ENCODE measurements around the gene AATF.
"Not testable (repeated sequence)": the region's sequence is repeated elsewhere in the genome, so short reads cannot be mapped to it uniquely, and the experiment has no call there.

AATF gene

GRCh38 chr17:37051381-37051780 lies 102.6 kb downstream of the AATF start:
- DNase-seq, result no peak

DNA sequence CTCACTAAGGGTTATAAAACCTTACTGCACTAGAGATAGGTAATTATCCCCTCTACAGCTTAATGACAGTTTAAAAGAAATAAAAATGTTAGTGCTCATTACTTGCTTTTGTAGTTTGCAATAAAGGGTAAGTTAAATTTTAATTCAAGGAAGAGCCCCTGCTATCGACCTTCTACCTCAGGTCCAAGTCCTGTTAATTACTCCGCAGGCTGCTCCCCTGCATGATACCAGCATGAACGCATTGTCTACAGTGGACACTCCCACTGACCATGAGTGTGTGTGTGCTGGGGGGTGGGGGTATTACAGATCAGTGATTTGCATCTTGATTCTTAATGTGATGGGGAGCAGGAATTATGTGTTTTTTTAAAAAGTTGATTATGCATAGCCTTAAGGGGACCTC lies 103.1 kb downstream of the AATF start:
- no peak for DNase-seq

DNA sequence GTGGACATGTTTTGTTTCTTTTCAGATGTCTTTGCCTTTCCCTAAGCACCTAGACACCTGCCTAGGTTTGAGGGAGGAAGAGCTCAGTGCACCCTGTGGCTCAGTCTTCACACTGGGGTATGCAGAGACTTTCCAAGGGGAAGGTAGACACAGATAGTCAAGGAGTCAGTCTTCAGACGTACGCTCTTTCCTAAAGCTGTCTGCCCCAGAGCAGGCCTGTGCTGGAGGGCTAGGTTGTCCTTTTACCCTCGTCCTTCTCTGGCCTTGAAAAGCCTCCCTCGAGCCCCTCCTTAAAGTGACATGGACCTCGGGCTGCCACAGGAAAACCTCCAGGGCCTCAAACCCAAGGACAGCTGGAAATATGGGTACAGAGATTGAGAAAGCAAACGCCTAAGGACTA lies 103.7 kb downstream of the AATF start:
- DNase-seq, result no peak

GRCh38 chr17:37054894-37055293 lies 106.1 kb downstream of the AATF start:
- no peak for DNase-seq

- no peak for DNase-seq
Measured at GRCh38 chr17:37056622-37057021, 107.9 kb downstream of the AATF start.

GRCh38 chr17:37059493-37059892 lies 110.7 kb downstream of the AATF start:
- no peak for DNase-seq

- no peak for DNase-seq
Measured at GRCh38 chr17:37060094-37060493, 111.3 kb downstream of the AATF start.

- DNase-seq, result no peak
Measured at GRCh38 chr17:37060928-37061327, 112.2 kb downstream of the AATF start.

DNA sequence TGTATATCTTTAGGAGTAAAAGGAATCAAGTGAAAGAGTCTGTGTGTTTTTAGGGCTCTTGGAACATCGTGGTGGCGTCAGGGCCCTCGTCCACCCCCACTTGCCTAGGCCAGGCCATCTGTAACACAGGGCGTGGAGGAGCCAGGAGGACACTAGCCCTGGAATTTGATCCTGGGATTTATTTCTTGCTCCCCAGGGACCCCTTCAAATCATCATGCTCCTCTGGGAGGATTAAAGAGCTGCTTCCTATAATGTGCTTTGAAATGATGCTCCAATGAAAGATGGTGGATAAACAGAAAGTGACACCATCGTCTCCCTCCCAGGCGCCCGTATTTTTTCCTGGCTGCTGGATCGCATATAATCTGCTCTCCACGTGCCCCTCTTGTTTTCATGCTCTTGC lies 113.3 kb downstream of the AATF start:
- peak; percentile 33 for DNase-seq

DNA sequence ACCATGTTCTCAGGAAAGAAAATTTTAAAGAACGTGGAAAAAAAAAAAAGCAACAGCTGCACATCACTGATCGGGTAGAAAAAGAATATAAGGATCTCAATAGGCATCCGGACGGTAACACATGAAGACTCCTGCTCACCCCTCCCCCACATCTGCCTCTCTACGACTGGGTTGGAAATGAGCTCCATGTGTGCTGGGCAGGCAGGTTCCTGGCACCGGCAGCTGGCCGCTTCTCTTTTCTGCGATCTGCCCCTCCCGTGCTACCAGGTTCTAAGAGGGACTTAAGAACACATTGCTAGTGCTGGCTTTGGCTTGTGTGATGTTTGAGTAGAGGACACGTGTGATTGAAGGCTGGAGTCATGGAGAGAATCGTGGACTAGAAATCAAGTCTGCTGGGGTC lies 115.5 kb downstream of the AATF start:
- DNase-seq, result no peak

DNA sequence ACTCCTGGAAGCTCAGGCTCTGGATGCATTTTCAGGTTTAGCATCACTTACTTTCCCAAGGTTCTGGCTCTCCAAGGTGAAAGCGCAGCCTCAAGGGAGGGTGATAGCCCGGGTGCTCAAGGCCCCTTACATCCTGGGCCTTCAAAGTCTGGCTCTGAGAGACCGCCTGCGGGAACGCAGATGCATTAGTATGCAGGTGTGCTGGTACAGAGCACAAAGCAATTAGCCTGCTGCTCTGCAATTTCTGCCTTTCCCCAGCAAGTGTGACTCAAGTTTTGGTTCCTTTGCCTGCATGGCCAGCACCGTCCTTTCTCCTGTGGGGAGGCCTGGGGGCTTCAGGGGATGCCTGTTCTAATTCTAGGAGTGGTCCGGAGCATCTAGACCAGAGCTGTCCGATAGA lies 116.2 kb downstream of the AATF start:
- DNase-seq, result no peak

- no peak for DNase-seq
Measured at GRCh38 chr17:37065486-37066321, 117.0 kb downstream of the AATF start.

DNA sequence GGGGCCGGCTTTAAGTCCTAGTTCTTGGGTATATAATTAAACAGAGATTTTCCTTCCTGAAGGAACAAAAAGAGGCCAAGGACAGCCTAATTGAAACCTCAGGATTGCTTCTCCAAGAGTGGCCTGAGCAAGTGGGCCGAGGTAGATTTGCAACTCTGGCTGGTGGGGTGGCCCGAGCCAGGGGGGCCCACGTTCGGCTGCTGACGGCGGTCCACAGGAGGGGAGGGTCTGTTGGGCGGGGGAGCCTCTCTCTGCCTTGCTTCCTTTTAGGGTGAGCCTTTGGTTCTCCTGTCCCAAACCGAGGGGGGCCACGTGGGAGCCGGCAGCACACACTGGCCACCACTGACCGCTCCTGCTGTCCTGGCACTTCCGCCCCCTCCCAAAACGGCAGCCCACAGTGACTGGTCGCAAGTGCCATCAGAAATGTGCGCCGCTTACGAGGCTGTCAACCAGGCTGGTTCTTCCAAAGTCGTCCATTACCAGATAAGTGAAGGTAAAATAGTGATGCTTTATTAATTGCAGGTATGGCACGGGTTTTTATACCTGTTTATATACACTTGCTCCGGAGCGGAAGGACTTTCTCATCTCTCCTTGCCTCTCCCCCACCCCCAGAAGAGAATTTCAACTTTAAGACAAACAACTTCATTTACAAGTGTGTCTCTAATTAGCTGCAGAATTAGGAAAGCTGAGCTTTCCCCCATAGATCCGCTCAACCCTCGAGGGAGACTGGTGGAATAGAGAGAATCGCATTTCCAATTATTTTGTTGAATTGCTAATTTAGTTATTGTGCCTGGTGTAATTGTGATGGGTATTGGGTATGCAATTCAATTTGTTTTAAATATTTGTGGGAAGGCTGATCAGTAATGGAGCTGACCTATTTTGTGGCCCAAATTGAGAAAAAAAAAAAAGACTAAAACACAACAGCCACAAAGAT lies 117.8 kb downstream of the AATF start:
- DNase-seq, result no peak

DNA sequence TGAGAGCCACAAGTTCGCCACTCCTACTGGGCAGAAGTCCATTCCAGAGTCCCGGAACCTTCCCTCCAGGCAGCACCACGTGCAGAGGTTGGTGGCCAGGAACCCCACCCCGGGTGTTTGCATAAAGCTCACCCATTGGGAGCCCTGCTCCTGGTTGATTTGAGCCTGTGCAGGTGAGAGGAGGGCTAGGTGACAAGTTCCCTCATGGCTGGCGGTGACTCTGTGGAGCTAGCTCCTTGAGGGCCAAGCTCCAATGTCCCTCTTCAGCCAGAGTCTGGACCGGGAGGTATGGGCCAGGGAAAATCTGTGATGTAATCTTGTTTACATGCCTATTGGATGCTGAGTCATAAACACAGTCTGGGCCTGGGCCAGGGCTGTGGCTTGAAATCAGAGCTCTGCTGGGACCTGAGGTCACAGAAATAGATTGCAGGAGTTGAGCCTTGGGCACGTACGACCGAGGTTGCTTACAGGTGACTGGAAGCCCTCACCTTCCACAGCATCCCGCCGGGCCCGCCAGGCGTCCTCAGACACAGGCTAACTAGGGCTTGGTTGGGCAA lies 118.9 kb downstream of the AATF start:
- DNase-seq, result no peak

GRCh38 chr17:37068266-37068665 lies 119.5 kb downstream of the AATF start:
- DNase-seq, result no peak

GRCh38 chr17:37069087-37069486 lies 120.3 kb downstream of the AATF start:
- no peak for DNase-seq

DNA sequence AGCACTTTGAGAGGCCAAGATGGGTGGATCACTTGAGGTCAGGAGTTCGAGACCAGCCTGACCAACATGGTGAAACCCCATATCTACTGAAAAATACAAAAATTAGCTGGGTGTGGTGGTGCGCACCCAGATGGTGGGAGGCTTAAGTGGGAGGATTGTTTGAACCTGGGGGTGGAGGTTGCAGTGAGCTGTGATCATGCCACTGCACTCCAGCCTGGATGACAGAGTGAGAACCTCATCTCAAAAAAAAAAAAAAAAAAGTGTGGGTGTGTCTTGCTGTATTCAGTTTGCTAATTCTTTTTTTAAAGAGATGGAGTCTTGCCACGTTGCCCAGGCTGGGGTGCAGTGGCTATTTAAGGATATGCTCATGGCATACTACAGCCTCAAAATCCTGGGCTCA lies 124.7 kb downstream of the AATF start:
- DNase-seq, result not testable (repeated sequence)

DNA sequence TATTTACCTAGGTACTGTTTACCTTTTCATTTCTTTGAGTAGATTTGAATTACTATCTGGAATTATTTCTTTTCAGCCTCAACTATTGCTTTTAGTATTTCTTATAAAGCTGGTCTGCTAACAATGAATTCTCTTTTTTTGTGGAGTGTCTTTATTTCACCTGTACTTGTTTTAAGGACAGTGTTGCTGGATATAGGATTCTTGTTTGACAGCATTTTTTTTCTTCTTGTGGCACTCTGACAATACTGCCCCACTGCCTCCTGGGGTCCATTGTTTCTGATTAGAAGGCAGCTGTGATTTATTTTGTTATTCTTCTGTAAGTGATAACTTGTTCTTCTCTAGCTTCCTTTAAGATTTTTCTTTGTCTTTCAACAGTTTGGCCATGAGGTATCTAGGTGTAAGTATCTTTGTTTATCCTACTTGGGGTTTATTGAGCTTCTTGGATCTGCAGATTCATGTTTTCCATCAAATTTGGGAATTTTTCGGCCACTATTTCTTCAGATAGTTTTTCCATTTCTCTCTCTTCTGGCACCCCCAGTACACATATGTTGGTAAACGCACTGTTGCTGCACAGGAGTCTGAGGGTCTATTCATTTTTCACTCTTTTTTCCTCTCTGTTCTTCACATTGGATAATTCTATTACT lies 130.4 kb downstream of the AATF start:
- no peak for DNase-seq

DNA sequence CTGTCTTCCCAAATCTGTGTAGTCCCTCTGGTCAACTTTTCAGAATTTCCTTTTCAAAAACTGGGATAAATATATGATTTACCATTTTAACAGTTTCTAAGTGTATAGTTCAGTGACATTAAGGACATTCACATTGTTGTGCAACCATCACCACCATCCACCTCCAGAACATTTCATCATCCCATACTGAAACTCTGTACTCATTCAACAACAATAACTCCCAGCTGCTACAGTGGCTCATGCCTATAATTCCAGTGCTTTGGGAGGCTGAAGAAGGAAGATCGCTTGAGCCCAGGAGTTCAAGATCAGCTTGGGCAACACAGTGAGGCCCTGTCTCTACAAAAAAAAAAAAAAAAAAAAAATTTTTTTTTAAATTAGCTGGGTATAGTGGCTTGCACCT lies 131.0 kb downstream of the AATF start:
- no peak for DNase-seq

DNA sequence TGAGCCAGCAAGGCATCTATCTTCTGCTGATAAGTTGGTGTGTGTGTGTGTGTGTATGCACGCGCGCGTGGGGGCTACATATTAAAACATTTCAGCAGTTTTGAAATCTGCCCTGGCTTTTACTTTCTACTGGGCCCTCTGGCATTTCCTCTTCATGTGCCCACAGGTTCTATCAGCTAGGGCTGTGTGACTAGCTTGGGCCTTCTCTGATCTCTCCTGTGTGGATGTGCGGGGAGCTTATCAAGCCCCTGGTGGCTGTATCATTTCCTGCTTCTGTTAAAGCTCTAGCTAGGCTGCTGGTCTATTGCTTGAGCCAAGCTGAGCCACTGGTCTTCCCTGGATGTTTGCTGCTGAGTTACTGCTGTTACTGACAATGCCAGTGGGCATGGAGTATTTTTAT lies 132.5 kb downstream of the AATF start:
- DNase-seq, result no peak

- DNase-seq, result no peak
Measured at GRCh38 chr17:37082311-37082860, 133.6 kb downstream of the AATF start.

GRCh38 chr17:37082985-37083384 lies 134.2 kb downstream of the AATF start:
- no peak for DNase-seq

DNA sequence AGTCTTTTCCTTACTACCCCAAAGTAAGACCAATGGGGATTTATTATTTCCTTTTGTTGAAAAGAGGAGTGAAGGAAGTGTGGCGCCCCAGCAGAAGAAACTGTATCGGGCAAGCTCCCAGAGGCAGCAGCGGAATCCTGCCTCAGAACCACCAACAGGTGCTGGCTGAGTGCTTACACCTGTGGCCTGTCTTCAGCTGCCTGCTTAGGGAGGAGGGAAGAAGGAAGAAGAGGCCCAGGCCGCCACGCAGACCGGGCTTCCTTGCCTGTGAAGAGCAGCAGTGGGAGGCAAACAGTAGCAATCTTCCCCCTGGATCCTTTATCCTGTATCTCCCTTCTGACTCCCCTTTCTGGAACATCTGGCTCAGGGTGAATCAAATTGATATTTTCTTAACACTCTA lies 134.7 kb downstream of the AATF start:
- no peak for DNase-seq
